HG03097 (cell line): ENCODE data around the gene GRB10.

Source experiments
- ATAC-seq: cut with Tn5 transposase; IDR thresholded peaks from one replicate; pipeline ENCODE4 v1.9.1; 2021; ENCODE audit not compliant: unreplicated experiment, low FRiP score

Gene GRB10

DNA sequence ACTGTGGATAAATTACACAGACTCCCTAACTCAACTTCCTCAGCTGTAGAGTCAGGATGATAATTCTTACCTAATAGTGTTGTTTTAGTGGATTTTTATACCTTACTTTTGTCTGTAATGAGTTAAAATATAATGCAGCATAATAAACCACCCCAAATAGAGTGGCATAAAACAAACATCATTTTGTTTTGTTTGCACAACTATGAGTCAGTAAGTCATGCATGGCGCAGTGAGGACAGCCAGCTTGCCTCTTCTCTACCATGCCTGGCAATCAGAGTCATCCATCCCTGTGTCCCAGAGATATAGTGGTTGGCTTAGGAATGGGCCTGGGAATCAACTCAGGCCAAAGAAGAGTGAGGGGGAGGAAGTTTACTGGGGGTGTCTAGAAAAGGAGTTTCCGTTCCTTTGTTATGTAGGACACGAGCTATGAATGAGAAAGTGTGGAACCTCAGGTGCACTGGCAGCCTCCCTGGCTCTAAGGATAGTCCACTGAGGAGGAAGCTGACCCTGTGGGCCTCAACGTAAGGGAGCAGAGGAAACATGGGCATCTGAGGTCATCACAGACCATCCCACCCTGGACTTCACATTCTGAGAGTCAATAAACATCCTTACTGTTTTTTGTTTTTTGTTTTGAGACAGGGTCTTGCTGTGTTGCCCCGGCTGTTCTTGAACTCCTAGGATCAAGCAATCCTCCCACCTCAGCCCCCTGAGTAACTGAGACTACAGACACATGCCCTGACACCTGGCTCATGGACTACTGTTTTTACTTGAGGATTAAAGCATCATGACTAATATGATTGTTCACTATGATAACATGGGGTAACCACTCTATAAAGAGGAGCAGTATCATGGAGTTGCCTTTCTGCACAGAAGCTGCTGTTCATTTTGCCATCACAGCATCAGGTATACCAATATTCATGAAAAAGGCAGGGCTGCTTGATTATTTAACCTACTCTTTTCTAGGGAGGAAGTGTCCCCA is 21.0 kb upstream of the GRB10 start:
- no peak for ATAC-seq

DNA sequence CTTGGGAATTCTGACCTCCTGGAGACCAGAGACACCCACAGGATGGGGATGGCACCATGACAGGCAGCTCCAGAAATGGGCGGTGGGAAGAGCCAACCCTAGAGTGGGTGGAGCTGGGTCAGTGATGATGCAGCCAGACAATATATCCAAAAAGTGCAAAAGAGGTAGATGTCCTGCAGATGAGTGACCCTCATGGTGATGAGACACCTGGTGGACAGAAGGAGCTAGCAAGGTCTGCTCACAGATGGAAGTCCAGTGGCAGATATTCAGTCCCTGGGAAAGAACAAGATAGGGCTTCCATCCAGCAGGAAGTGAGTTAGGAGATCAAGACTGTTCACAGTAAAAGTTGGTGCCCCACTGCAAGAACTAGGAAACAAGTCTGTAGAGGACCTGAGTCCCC is 19.2 kb upstream of the GRB10 start:
- ATAC-seq, result no peak

DNA sequence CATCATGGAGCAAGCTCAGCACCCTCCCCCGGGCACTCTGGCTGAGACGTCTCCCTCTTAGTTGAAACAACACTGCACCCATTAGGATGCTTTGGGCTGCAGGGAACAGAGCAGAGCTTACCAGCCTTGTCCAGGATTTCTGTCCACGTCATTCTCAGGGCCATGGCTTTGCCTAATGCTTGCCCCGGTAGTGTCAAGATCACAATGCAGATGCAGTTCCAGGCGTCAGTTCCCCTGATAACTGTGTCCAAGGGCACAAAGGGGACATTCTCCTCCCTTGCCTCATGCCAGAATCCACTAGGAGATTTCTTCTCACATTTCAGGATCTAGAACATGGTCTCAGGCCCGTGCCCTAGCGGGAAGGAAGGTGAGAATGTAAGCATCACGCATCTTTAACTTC is 17.2 kb upstream of the GRB10 start:
- ATAC-seq, result no peak

DNA sequence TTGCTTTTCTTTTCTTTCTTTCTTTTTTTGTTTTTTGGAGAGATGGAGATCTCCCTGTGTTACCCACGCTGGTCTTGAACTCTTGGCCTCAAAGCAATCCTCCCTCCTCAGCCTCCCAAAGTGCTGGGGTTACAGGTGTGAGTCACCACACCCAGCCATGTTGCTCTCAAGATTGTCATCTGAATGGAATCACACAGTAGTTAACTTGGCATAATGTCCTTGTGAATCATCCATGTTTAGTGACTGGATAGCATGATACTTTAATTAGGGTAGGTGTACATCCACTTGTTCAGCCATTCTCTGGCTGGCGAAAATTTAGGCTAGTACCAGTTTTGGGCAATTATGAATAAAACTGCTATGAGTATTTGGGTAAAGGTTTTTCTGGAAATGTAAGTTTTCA is 15.4 kb upstream of the GRB10 start:
- ATAC-seq, result no peak

DNA sequence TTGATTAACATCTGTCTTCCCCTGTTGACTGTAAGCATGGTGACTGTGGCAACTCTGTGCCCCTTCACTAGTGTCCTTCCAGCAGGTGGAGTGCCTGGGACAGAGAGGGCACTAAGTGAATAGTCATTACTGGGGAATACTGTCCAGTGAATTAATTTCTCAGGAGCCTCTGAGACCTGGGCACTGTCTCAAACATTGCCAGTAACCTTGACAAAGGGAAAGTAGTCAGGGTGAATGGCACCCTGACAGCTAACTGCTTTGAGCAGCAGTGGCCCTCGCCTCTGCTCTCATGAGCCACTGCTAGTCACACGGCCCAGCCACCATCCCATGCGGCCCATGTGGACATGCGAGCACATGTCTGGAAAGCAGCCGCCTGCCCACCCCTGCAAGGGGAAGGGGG is 13.1 kb upstream of the GRB10 start:
- ATAC-seq, result no peak

DNA sequence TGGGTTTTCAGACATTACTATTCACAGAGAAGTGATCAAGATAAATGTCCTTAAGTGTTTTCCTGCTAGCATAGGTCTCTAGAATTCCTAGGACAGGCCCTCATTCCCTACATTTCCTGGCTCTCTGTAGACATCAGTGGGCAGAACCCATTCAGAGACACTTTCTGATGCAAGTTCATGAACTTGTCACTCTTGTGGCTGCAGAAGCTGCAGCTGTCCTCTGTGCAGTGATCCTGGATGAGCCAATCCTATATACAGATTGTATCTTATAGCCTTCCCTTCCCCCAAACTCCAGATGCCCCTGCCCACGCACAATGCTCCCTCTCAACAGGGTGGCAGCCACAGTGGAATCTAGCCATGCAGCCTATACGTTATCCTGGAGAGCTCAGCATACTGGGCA is 12.6 kb upstream of the GRB10 start:
- no peak for ATAC-seq

DNA sequence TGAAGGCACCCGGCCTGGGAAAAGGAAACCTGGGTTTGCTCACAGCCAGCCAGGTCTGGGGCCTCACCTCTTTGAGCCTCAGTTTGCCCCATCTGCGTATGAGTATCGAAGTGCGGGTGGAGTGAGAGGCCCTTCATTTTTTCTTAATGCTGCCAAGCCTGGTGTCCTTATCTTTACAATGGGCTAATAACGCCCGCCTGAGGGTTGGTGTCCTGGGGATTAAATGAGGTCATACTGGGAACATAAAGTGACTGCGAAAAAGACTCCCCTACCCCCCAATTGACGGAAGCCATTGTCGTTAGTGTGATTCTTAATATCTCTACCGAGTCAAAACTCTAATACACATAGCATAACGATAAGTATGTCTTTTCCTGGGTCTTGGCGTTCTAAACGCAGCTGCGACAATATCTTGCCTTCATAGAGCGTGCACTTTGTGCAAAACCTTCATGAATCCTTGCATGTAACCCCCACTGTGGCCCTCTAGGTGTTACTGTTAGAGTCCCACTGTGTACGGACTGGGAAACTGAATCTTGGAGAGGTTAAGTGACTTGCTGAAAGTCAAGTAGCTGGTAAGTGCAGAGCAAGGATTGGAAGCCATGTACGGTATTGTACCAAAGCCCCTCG is 11.4 kb upstream of the GRB10 start:
- ATAC-seq, result no peak

DNA sequence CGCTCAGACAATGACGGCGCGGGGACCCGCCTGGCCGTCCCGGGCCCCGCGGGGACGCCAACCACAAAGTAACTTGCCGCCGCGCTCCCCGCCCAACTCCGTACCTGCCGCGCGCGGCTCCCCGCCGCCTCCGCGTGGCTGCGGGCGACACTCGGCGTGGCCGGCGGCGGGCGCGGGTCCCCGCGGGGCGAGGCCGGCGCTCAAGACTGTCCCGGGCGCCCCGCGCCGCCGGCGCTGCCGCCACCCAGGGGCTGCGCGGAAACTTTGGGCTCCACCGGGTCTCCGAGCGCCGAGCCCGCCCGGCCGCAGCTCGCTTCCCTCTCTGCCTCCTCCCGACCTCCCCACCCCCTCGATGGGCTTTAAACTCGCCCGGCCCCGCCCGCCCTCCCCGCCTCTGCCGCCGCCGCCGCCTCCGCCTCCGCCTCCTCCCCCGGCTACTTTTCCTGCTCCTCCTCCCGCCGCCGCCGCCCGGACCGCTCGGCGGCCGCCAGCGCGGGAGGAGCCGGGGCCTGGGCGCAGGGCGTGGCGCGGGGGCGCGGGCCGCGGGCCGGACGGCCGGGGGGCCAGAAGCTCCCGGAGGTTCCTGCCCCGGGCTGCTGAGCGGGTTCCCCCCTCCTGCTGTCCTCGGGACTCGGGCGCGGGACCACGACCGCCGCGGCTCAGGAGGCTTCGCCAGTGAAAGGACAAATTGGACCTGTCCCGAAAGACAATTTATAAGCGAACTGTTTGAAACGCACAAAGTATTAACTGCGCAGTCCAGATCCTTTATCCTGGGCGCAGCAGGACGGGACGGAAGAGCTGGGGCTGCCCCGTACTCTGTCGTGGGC is 10.6 kb upstream of the GRB10 start:
- ATAC-seq, result no peak

DNA sequence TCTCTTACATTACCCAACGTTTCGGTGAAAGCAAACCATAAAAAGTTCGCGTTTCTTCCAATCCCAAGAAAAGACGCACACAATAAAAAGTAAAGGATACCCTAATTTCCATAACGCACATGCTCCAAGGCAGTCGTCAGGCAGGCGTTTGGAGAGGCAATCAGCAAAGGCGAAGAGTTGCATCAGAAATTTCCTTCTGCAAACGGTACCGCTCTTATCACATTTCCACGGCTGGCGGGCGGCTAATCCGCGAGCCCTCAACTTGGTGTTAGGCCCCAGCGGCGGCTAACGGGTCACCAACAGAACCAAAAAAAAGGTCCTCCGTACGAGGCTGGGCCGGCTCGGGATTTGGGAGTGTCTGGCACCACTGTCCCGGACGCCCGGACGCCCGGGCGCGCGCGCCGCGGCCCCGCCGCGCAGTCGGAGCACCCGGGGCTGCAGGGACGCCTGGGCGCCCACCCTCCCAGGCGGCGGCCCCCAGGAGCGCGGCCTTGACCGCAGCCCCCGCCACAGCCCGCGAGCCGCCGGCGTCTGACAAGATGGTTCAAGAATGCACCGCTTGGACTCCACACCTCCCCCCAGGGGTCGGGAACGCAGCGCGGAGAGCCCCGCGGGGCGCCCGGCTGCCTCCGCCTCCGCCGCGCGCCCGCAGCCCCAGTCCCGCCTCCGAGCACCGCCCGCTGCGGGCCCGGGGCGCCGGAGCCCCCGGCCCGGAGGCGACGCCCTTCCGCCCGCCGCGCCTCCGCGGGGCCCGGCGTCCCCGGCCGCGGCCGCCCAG is 9.8 kb upstream of the GRB10 start:
- ATAC-seq, result no peak

DNA sequence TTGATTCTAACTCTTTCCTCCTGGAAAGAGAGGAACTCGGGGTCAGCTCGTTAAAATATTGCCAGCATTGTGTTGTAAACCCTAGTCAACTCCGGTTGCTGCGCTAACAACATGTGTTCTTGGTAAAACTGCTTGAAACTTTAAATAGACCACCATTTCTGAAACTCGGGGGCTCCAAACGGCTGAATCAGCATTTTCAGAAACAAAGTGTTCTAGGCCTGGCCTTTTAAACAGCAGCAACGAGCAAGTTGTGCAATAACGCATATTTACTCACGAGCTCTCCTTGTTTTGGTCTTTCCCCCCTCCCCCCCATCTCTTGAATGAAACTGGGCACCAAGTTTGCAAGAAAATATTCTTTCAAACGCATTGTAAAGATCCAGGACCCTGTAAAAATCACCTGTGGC is 9.2 kb upstream of the GRB10 start:
- ATAC-seq, result no peak

DNA sequence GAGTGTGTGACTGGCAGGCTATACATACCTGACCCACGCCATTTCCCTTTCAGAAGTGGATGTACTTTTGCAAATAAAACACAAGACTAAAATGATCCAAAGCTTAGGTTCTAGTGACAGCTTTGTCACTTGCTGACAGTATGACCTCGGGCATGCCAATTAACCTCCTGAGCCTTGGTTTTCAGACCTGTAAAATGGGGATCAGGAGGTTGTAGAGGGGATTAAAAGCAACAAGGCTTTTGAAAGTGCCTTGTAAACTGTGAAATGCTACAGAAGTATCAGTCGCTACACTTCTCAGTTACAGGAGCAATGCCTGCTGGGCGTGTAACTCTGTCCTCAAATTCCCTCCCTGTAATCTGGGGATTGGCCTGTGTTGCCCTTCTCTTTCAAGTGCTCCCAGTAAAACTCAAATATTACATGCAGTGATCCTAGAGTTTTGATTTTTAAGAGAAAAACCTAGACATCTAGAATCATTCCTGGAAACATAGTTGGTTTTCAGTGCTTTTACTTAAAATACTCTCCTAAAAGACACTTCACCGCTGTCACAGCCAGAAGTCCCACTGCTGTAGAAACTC is 8.8 kb upstream of the GRB10 start:
- ATAC-seq, result no peak

DNA sequence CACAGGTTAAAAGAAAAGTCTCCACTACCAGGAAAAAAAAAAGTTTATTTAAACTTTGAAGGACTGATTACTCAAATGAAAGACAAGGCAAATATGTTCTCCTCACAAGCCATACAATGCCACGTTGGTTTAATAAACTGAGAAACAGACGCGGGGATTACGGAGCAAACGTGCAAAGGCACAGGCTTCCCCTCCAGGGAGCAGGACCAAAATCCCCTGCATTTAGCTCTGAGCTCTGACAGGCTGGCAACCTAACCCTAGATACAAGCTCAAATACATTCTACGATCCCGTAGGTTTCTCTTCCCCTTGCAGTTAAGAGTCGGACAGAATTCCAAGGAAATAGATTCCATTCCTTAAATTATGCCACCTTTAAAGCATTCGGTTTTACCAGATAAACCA is 7.7 kb upstream of the GRB10 start:
- no peak for ATAC-seq

DNA sequence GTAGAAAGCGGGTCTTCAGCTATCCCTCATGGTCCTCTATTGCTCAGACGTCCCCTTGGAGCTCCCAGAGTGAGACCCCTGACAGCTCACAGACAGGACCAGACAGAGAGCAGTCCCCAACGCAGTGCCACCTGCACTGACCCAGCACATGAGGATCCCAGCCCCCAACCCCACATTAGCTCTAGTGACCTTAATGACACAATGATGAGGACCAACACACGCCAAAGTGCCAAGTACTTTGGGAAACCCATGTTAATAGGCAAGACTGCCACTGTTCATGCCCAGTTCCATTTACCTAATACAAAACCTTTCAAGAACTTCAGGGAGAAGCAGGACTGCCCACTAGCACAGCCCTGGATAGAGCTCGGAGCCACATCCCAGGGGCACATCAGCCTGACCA is 5.7 kb upstream of the GRB10 start:
- no peak for ATAC-seq

DNA sequence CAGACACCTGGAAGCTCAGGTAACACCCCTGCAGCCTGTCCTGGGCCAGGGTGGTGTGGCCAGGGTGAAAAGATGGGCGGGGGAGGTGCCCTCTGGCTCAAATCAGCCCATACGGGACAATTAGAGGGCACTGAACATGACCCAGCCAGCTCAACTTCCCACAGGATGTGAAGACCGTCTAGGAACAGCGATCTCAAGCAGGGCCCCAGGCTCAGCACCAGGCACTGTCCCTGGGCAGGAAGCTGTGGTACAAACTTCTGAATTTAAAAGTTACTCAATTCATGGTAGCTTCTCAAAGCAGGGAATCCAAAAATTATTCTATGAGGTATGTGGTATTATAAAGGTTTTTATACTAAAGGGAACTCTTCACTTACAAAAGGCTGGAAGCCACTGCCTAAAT is 5.1 kb upstream of the GRB10 start:
- no peak for ATAC-seq

DNA sequence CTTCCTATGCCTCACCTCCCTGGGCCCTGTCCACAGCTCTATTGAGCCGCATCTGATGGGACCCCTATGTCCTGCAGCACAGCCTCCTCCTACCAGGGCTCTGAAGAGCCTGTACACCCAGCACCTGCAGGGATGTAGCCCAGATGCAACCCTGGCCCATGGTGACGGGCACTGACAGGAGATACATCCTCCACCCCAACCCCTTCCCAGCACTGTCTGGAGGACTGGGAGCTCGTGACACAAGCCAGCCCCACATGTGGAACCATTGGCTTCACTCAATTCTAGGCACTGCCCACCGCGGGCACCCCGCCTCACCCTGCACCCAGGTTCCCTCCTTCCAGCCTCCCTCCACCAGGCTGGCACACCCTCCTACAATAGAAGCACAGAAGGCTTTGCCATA is 2.6 kb upstream of the GRB10 start:
- ATAC-seq, result no peak

DNA sequence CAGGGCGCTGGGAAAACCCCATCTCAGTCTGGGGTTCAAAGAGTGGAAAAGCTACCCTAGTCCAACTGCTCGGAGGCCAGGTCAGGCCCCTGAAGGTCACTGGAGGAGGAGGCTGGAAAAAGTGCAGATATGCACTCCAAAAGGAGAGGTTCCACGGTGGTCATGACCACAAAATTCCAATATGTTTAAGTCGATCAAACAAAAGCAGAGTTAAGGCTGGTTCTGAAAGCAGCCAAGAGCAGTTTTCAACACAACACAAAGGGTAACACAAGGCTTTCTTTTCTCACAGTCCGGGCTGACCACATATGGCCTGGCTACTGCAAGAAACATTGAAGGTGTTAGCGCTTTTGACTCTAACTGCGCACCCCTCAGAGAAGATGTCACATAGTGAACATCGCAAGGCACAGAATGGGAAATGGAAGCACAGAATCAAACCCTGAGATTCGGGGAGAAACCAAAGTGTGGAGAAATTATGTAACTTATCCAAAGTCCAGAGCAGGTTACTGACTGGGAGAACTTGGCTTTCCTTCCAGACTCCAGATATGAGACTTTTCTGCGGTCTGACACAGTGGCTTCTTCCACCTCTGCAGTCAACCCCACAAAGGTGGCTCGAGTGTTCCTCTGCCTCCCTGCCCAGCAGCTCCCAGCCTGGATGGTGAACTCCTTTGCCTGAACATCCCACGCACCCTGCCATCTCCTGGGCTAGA is 1.3 kb upstream of the GRB10 start:
- ATAC-seq, result no peak

DNA sequence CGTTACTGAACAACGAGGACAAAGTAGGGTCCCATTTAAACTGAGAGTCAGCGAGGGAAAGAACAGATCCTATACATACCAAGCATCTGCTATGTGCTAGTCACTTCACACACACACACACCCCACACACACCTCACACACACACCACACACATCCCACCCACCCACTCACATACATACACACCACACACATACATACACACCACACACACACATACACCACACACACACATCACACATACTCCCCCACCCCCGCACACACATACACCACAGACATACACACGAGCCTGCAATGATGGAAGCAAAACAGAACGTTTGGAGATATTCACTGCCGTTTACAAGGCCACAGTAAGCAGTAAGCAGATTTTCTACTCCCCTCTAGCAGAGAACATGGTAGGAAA is 607 bp upstream of the GRB10 start:
- ATAC-seq, result no peak

DNA sequence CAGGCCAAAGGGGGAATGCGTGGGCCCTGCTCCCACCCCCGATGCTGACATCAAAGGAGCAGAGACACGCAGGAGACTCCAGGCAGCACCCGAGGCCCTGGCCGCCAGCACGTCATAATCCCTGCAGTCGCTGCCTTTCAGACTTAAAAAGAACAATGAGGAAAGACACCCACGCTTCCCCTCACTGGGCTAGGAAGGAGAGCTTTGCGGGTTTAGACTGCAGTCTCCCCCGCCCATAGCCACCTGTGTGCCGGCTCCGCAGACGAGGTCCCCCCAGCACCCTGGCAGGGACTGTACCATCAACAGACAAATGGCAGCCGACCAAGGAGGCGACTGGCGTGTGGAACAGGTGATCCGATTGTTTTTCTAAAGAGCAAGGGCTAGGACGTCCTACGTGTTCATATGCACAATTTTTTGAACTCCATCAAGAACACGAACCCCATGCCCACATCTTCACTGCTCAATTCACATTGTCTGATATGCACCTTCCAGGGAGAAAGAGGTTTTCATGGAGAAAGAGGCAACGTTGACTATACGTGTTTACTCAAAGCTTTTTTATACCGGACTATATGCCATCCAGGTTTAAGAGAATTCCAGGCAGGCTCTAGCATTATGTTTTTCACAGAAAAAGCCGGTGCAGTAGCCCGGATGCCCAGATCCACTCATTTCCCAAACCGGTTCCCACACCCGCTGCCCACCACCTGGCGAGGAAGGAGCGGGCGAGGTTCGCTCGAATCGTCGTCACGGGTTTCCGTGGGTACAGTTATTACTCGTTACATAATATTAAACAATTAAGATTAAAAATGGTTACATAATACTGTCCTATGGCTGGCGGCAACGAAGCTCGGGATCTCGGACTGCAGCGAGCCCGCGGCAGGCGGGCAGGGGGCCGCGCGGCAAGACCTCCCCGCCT is 1.1 kb downstream of the GRB10 start:
- ATAC-seq, result no peak

DNA sequence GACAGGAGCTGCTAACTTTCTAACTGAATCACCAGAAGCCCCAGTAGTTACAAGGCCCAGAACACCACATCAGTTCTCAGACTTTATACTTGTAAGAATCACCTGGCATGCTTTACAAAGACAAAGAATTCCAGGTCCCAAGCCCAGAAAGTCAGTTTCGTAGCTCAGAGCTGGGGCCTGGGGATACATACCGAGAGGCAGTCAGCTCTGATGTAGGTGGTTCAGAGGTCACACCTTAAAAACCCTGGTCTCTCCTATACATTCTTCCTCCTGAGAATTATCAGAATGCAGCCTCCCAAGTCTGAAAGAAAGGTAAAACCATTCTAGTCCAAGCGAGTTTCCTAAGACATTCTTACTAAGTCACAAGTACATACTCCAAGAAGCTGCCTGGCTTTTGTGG is 2.3 kb downstream of the GRB10 start:
- ATAC-seq, result no peak
